ENCODE measurements around the gene CYSTM1.

GRCh38 chr5:140236891-140237598, 62.1 kb downstream of the CYSTM1 start:
- TF ChIP-seq CTCF (IDR thresholded peaks at IDR 0.05) (no peak), POLR2A (IDR thresholded peaks at IDR 0.05) (no peak)
